ENCODE results near the gene MAX. TPM values are rescaled to one million over a fixed set of nuclear protein-coding genes. Genes with fewer than 3 reads are reported as not detected.

Gene MAX
- total and polyA plus RNA-seq, 2 of the 8 experiments (the other 6 are each of a cell fraction or from before 2014, with no cell fraction given): 36.9 to 65.1 TPM

DNA sequence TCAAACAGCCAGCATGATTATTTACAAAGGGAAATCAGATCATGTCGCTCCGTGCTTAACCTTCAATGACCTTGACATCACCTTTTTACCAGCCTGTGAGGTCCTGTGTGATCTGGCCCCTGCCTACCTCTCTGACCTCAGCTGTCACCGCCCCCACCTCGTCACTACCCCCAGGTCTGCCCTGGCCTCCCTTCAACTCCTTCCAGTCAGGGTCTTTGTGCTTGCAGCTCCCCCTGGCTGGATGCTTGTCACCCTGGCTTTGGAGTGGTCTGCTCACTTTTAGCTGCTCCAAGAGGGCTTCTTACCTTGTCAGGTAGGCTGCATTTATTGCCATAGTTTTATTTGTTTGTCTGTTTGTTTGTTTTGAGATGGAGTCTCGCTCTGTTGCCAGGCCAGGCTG is 8.2 kb upstream of the MAX start:
- Histone ChIP-seq H2AK5ac (ENCODE audit: low read depth, low read length) (no peak overlapping the region), H2BK20ac (ENCODE audit: low read length) (no peak overlapping the region), H2BK12ac (ENCODE audit: low read depth, low read length) (no peak overlapping the region), H3K9me3 (ENCODE audit: insufficient read depth in 2 of 2, low read depth in 1 of 2, low read length in 1 of 2) (no peaks in the 10 kb centered on the region), H3K56ac (replicated peaks; ENCODE audit: insufficient read length, low read depth, low read length) (no peak overlapping the region), H2BK5ac (ENCODE audit: low read depth, low read length) (no peak overlapping the region), H3K9ac (replicated peaks in 1 of 4; ENCODE audit: extremely low read depth in 1 of 4, low read depth in 3 of 4, low read length in 3 of 4) (no peak overlapping the region), H3K36me3 (ENCODE audit: control insufficient read depth in 2 of 4, insufficient read depth in 4 of 4, low read length in 3 of 4) (no peaks in the 10 kb centered on the region), H4K91ac (replicated peaks; ENCODE audit: insufficient read length, low read length) (no peak overlapping the region), H4K20me1 (replicated peaks in 1 of 2; ENCODE audit: control insufficient read depth in 1 of 2, insufficient read depth in 2 of 2, low read length in 2 of 2) (no peaks in the 10 kb centered on the region), H3K14ac (ENCODE audit: insufficient read length) (no peak overlapping the region), H2AFZ (ENCODE audit: low read length) (no peak overlapping the region), H2BK120ac (replicated peaks; ENCODE audit: low read depth, low read length) (no peak overlapping the region), H3K18ac (ENCODE audit: extremely low read depth, low read length) (no peak overlapping the region), H3K4me2 (ENCODE audit: insufficient read depth in 1 of 2, low read depth in 2 of 2, low read length in 2 of 2) (no peak overlapping the region), H3K79me2 (ENCODE audit: control insufficient read depth in 1 of 2, insufficient read depth in 2 of 2, low read length in 2 of 2) (no peaks in the 10 kb centered on the region), H3K4ac (replicated peaks; ENCODE audit: insufficient read length, low read depth, low read length) (no peak overlapping the region), H3K27ac (ENCODE audit: low read depth, low read length) (no peak overlapping the region), H3K4me1 (replicated peaks in 1 of 4; ENCODE audit: control insufficient read depth in 3 of 4, insufficient read depth in 4 of 4, low read length in 3 of 4) (no peaks in the 10 kb centered on the region), H3K4me3 (ENCODE audit: extremely low read depth in 1 of 4, insufficient read depth in 2 of 4, low read depth in 3 of 4, low read length in 4 of 4) (no peak overlapping the region), H3K23ac (ENCODE audit: insufficient read length) (no peak overlapping the region), H3K79me1 (ENCODE audit: low read depth, low read length) (no peaks in the 10 kb centered on the region), H3K27me3 (replicated peaks in 1 of 4; ENCODE audit: control insufficient read depth in 3 of 4, extremely low read depth in 1 of 4, insufficient read depth in 3 of 4, low read length in 3 of 4) (no peaks in the 10 kb centered on the region), H4K5ac (ENCODE audit: insufficient read length, low read depth, low read length) (no peak overlapping the region), H2BK15ac (ENCODE audit: low read length) (no peak overlapping the region), H3K23me2 (ENCODE audit: low read depth, low read length) (no peaks in the 10 kb centered on the region), H4K8ac (ENCODE audit: extremely low read depth, insufficient read depth, low read length) (no peak overlapping the region)
- FAIRE-seq (no peak), DNase-seq (ENCODE audit: low read depth in 1 of 2, low spot score in 2 of 2) (no peak)
- POLR2A ChIA-PET (ENCODE audit: partially characterized antibody): no interaction called here
- CTCF ChIA-PET (ENCODE audit: partially characterized antibody): no interaction called here
- WGBS, 2 experiments (ENCODE audit: extremely low coverage in 1 of 2, insufficient coverage in 1 of 2, insufficient read length in 1 of 2, insufficient replicate concordance in 2 of 2, low coverage in 1 of 2, low lambda C conversion rate in 2 of 2, missing lambda C conversion rate in 1 of 2): 82% methylated on average over 5 of the region's 5 CpGs; no CpG with 5 or more reads in 1 of the 2 experiments
- no peak for TF ChIP-seq E2F6 (IDR thresholded peaks at IDR 0.05)
- TF ChIP-seq ZNF274 (IDR thresholded peaks at IDR 0.05; ENCODE audit: borderline replicate concordance, extremely low read depth, low read length): no peak
- no peak for TF ChIP-seq TAF1 (IDR thresholded peaks at IDR 0.05; ENCODE audit: low read depth, low read length)
- TF ChIP-seq EGR1 (IDR thresholded peaks at IDR 0.05; ENCODE audit: borderline replicate concordance, low read depth, low read length): no peak
- no peak for TF ChIP-seq CBX8 (IDR thresholded peaks at IDR 0.05; ENCODE audit: borderline replicate concordance, low read depth, low read length)
- TF ChIP-seq, protein P1, sequence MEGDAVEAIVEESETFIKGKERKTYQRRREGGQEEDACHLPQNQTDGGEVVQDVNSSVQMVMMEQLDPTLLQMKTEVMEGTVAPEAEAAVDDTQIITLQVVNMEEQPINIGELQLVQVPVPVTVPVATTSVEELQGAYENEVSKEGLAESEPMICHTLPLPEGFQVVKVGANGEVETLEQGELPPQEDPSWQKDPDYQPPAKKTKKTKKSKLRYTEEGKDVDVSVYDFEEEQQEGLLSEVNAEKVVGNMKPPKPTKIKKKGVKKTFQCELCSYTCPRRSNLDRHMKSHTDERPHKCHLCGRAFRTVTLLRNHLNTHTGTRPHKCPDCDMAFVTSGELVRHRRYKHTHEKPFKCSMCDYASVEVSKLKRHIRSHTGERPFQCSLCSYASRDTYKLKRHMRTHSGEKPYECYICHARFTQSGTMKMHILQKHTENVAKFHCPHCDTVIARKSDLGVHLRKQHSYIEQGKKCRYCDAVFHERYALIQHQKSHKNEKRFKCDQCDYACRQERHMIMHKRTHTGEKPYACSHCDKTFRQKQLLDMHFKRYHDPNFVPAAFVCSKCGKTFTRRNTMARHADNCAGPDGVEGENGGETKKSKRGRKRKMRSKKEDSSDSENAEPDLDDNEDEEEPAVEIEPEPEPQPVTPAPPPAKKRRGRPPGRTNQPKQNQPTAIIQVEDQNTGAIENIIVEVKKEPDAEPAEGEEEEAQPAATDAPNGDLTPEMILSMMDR (IDR thresholded peaks at IDR 0.05; ENCODE audit: control extremely low read depth in 1 of 3, insufficient read depth in 1 of 3, low read depth in 1 of 3, low read length in 3 of 3): peak in 1 of 3 experiments; percentile 32; a peak in 1 of 4 replicates
- TF ChIP-seq SIN3A (conservative IDR thresholded peaks at IDR 0.05 in 1 of 2, IDR thresholded peaks at IDR 0.05 in 1 of 2; ENCODE audit: low read depth in 1 of 2, low read length in 2 of 2): no peak
- TF ChIP-seq SRF (IDR thresholded peaks at IDR 0.05; ENCODE audit: low read depth, low read length): no peak
- TF ChIP-seq ATF2 (IDR thresholded peaks at IDR 0.05; ENCODE audit: low read length): no peak
- TF ChIP-seq SP4 (IDR thresholded peaks at IDR 0.05; ENCODE audit: low read length): no peak
